Prostate gland (tissue), 2 donors: ENCODE results near the gene SESN3. TPM values are rescaled to one million over a fixed set of nuclear protein-coding genes. Genes with fewer than 3 reads are reported as not detected.
"Not testable (repeated sequence)": the region's sequence is repeated elsewhere in the genome, so short reads cannot be mapped to it uniquely, and the experiment has no call there.

Experiments
- DNase-seq: peaks from one replicate; pipeline ENCODE4 v3.0.0-alpha.2; 2019; ENCODE audit warnings: low spot score
- H3K27ac ChIP-seq, 2 donors: fragments of 200-600 bp; sonication (generic); 2 replicates each; pipeline ENCODE4 v1.5.1; 2017 to 2019
- H3K27me3 ChIP-seq: fragments of 200-600 bp; sonication (generic); replicated peaks from 2 replicates; pipeline ENCODE4 v1.5.1; 2019; ENCODE audit not compliant: insufficient read depth
- H3K36me3 ChIP-seq, 2 donors: fragments of 200-600 bp; sonication (generic); 1 replicate in 1 of 2; 2 replicates in 1 of 2; pipeline versions ENCODE4 v1.5.1 to v1.8.1; 2017 to 2019
- H3K4me1 ChIP-seq: fragments of 200-600 bp; sonication (generic); replicated peaks from 2 replicates; pipeline ENCODE4 v1.5.1; 2019
- H3K4me3 ChIP-seq, 2 donors: fragments of 200-600 bp; sonication (generic); 2 replicates each; pipeline ENCODE4 v1.5.1; 2017 to 2019
- H3K9me3 ChIP-seq: fragments of 200-600 bp; sonication (generic); 2 replicates; pipeline ENCODE4 v1.5.1; 2017
- POLR2A ChIP-seq: fragments of 450-650 bp; IDR thresholded peaks from one replicate; pipeline ENCODE4 v1.6.1; 2016; ENCODE audit warnings: antibody characterized with exemption, mild to moderate bottlenecking
- POLR2AphosphoS5 ChIP-seq: sonication (generic); formaldehyde crosslinking; IDR thresholded peaks from one replicate; pipeline ENCODE4 v1.6.1; 2017; ENCODE audit warnings: antibody characterized with exemption
- WGBS: methylation state at CpG from one replicate; pipeline ENCODE4 v1.1.5; 2018; 5-methylcytosine and 5-hydroxymethylcytosine counted together
- intact Hi-C: fragments of 100-400 bp; cut with DNase I; formaldehyde crosslinking; loops from one replicate; pipeline ENCODE4 v1.14.2; 2022
- total RNA-seq, 2 donors: library from RNA; depleted of rRNA; stranded (reverse); fragments of >200 nt; gene quantifications; one replicate each; pipeline ENCODE4 v1.1.0, GENCODE V29; 2016
- TF ChIP-seq, protein P1 (sequence below), 4 experiments: fragments of 200-600 bp in 2 of 4; fragments of 450-650 bp in 2 of 4; sonication (generic) in 2 of 4; IDR thresholded peaks; 1 replicate in 3 of 4; 2 replicates in 1 of 4; pipeline ENCODE4 v1.5.1; 2016 to 2019; ENCODE audit warnings: antibody characterized with exemption in 4 of 4, mild to moderate bottlenecking in 2 of 4, moderate library complexity in 2 of 4

Gene SESN3
- total RNA-seq, 2 donors from 2014 or later = 21.3 to 33.8 TPM

DNA sequence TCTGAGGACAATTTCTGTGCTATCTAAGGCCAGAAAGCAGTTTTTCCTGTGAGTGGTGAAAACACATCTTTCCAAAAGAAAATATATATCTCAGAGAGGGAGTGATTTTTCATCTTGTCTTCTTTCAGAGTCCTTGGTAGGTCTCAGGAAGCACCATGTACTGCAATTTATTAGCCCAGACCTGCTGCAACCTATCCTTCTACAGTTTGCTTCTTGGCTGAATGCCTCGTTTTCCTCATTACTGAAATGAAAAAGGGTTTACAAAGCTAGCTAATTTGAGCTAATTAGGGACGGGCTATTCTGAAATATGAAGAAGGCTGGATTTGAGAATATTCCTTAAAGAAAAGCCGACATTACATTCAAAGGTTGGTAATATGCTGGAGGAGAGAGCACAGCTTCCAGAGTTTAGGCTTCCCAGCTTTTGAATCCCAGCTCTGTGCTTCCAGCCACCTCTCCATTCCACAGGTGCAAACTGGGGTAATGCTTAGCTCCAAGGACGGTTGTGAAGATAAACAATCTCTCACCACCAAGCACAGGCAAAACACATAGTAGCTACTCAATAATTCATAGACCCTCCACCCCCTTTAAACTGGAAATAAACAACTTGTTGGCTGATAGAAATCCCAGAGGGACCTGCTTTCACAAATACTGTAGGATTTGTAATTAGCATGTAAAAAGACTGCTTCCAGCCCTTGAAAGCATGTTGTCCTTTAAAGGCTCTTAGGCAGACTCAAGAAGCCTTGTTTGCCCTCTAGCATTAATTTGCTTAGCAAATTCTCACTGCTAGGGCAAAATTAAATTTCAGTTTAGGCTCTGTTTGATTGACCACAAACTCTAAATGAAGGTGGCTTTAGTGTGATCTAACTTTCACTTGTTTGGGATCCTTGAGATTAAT is 24.5 kb upstream of the SESN3 start:
- H3K27ac ChIP-seq = no peak overlapping the region

DNA sequence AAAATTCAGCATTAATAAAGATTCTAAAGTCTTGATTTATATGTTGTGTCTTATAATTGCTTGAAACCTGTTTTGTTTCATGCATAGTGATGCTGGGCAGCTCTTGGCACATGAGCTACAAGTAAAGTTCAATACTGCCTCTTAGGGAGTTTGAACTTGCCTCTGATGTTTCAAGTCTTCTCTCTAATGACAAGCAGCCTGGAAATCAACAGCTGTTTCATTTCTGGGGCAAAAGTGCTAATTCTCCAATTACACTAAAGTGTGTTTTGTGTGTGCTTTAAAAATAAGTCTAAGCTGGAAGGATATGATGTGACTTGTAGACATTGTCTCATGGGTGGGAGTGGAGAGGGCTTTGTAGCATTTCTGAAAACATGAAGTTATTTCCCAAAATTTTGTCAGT is 23.7 kb upstream of the SESN3 start:
- intact Hi-C loops = no loop called here
- Histone ChIP-seq H3K9me3 (no peaks in the 10 kb centered on the region), H3K36me3 (no peaks in the 10 kb centered on the region), H3K27ac (no peak overlapping the region), H3K4me3 (no peak overlapping the region), H3K27me3 (no peaks in the 10 kb centered on the region), H3K4me1 (no peaks in the 10 kb centered on the region)
- no peak for TF ChIP-seq POLR2A
- TF ChIP-seq, protein P1, sequence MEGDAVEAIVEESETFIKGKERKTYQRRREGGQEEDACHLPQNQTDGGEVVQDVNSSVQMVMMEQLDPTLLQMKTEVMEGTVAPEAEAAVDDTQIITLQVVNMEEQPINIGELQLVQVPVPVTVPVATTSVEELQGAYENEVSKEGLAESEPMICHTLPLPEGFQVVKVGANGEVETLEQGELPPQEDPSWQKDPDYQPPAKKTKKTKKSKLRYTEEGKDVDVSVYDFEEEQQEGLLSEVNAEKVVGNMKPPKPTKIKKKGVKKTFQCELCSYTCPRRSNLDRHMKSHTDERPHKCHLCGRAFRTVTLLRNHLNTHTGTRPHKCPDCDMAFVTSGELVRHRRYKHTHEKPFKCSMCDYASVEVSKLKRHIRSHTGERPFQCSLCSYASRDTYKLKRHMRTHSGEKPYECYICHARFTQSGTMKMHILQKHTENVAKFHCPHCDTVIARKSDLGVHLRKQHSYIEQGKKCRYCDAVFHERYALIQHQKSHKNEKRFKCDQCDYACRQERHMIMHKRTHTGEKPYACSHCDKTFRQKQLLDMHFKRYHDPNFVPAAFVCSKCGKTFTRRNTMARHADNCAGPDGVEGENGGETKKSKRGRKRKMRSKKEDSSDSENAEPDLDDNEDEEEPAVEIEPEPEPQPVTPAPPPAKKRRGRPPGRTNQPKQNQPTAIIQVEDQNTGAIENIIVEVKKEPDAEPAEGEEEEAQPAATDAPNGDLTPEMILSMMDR (IDR thresholded peaks at IDR 0.05) = no peak
- TF ChIP-seq POLR2AphosphoS5 = no peak
- DNase-seq = no peak

More for the DNA sequence above, 24.5 kb upstream of the SESN3 start:
- Histone ChIP-seq H3K36me3 (no peaks in the 10 kb centered on the region), H3K4me1 (no peaks in the 10 kb centered on the region), H3K4me3 (no peak overlapping the region), H3K9me3 (no peaks in the 10 kb centered on the region), H3K27me3 (no peaks in the 10 kb centered on the region)
- 20% methylated on average over 4 of the region's 4 CpGs for WGBS
- intact Hi-C loops = no loop called here
- DNase-seq = no peak
- TF ChIP-seq POLR2A (no peak), POLR2AphosphoS5 (no peak)
- TF ChIP-seq, protein P1 (IDR thresholded peaks at IDR 0.05) = no peak

DNA sequence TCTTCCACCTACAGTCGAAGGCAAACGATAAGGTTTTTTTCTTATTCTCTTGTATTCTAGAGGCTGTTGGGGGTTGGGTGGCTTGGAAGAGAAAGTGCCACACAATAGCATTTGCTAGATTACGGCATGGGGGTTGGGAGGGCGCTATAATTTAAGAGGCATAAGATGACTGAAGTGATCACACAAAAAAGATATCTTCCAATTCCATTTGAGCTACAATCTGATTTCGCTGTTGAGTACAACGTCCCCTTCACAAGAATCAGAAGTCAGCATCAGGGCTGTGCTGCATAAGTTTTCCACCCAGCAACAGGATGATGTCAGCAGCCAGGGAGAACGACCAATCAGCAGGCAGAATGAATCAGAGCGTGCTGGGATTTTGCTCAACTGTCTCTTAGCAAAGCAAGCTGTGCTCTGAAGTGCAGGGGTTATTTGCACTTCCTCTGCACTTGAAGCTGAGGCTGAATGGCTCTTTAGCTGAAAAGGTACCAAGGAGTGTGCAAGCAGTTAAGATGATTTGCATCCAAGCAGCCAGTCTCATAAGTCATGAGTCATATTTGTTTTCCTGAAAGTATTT is 23.2 kb upstream of the SESN3 start:
- intact Hi-C loops = no loop called here
- TF ChIP-seq POLR2AphosphoS5 = peak; percentile 65
- no peak for TF ChIP-seq POLR2A
- no peaks in the 10 kb centered on the region for H3K4me1 ChIP-seq
- H3K36me3 ChIP-seq = no peaks in the 10 kb centered on the region
- no peaks in the 10 kb centered on the region for H3K9me3 ChIP-seq
- DNase-seq = peak; percentile 54
- peak overlapping the region in 1 of 2 donors; percentile 11 for H3K4me3 ChIP-seq
- no peak overlapping the region for H3K27ac ChIP-seq
- 6% methylated on average over 8 of the region's 8 CpGs for WGBS
- no peaks in the 10 kb centered on the region for H3K27me3 ChIP-seq

DNA sequence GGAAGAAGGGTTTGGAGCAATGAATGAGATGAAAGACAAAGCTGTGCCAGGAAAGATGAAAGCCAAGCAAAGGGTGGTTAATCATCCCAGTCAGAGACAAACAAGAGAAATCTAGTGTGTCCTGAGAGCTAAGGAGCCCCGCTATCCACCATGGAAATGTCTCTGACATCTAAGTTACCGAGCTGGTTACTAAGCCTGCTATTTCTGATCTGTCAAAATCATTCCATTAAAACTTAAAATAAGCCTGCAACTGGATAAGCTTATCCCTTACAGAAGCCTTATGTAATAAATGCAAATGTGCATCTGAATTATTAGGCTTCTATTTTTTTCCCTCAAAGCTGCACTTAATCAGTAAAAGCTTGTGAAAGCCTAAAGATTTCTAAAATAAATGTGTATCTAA is 22.1 kb upstream of the SESN3 start:
- H3K4me3 ChIP-seq = no peak overlapping the region
- no peak for TF ChIP-seq POLR2AphosphoS5
- no peak for TF ChIP-seq POLR2A
- TF ChIP-seq, protein P1 (IDR thresholded peaks at IDR 0.05) = no peak
- H3K27me3 ChIP-seq = no peaks in the 10 kb centered on the region
- H3K36me3 ChIP-seq = no peaks in the 10 kb centered on the region
- no peak overlapping the region for H3K27ac ChIP-seq
- H3K9me3 ChIP-seq = no peaks in the 10 kb centered on the region
- no peak for DNase-seq
- H3K4me1 ChIP-seq = no peaks in the 10 kb centered on the region
- intact Hi-C loops = no loop called here
- 58% methylated on average over 2 of the region's 2 CpGs for WGBS

DNA sequence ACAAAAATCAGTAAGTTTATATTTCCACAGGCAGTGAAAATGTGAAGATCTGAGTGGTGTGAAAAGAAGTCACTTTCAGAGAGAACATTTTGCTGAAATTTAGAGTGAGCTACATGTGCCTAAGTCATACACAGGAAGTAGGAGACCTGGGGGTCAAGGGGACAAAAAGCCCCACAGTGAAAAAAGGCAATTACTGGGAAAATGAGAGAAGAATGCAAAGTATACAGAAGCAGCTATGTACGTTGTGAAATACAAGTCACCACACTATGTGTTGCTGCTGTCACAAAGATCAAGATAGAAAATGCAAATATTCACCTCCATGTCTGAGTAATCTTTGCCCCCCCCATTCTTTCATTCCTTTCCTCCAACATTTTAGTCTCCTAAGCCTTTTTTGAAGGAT is 21.6 kb upstream of the SESN3 start:
- TF ChIP-seq POLR2AphosphoS5 (no peak), POLR2A (no peak)
- TF ChIP-seq, protein P1 (IDR thresholded peaks at IDR 0.05) = no peak
- Histone ChIP-seq H3K36me3 (no peaks in the 10 kb centered on the region), H3K27me3 (no peaks in the 10 kb centered on the region), H3K4me3 (no peak overlapping the region), H3K9me3 (no peaks in the 10 kb centered on the region), H3K4me1 (no peaks in the 10 kb centered on the region), H3K27ac (no peak overlapping the region)
- 64% methylated on average over 1 of the region's 1 CpG for WGBS
- intact Hi-C loops = no loop called here
- DNase-seq = no peak

DNA sequence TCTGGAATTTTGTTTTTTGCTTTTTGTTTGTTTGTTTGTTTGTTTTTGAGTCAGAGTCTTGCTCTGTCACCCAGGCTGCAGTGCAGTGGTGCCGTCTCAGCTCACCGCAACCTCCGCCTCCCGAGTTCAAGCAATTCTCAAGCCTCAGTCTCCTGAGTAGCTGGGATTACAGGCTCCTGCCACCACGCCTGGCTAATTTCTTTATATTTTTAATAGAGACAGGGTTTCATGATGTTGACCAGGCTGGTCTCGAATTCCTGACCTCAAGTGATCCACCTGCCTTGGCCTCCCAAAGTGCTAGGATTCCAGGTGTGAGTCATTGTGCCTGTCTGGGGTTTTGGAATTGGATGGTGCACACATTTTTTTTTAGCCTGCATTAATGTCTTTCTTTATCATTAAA is 20.9 kb upstream of the SESN3 start:
- 96% methylated on average over 6 of the region's 6 CpGs for WGBS
- H3K27ac ChIP-seq, intact Hi-C loops: not testable (repeated sequence)

More for the DNA sequence above, 20.9 kb upstream of the SESN3 start:
- not testable (repeated sequence) for DNase-seq, H3K36me3 ChIP-seq, H3K4me3 ChIP-seq, H3K27me3 ChIP-seq, H3K9me3 ChIP-seq, H3K4me1 ChIP-seq
